ENCODE measurements around the gene FASN. TPM values are rescaled to one million over a fixed set of nuclear protein-coding genes. Genes with fewer than 3 reads are reported as not detected.

The FASN gene
- total and polyA plus RNA-seq, 2 of the 13 experiments (the other 11 are each of a cell fraction or from before 2014, with no cell fraction given): 51.7 to 101 TPM

- TF ChIP-seq ARID3A (IDR thresholded peaks at IDR 0.05; ENCODE audit: low read depth, low read length) (no peak), CHD4 (IDR thresholded peaks at IDR 0.05; ENCODE audit: borderline replicate concordance, low read length) (no peak), WIZ (CRISPR knock-in tag; IDR thresholded peaks at IDR 0.05) (no peak), NFRKB (IDR thresholded peaks at IDR 0.05) (no peak), HDAC2 (CRISPR knock-in tag; IDR thresholded peaks at IDR 0.05) (no peak), MATR3 (CRISPR knock-in tag; IDR thresholded peaks at IDR 0.05) (no peak), FOSL1 (CRISPR knock-in tag; IDR thresholded peaks at IDR 0.05; ENCODE audit: borderline replicate concordance) (no peak), SAFB2 (CRISPR knock-in tag; IDR thresholded peaks at IDR 0.05; ENCODE audit: borderline replicate concordance, low read depth) (peak; percentile 73), ZNF235 (CRISPR knock-in tag; IDR thresholded peaks at IDR 0.05; ENCODE audit: borderline replicate concordance) (0 out of 2 replicates have a peak, but pooled peaks have one; percentile 58), SNRNP70 (IDR thresholded peaks at IDR 0.05; ENCODE audit: low read depth, low read length) (no peak), ZBTB14 (CRISPR knock-in tag; IDR thresholded peaks at IDR 0.05) (peak; percentile 92), RFX1 (IDR thresholded peaks at IDR 0.05) (peak; percentile 99), ZNF441 (CRISPR knock-in tag; IDR thresholded peaks at IDR 0.05; ENCODE audit: borderline replicate concordance) (peak; percentile 64), KLF12 (CRISPR knock-in tag; IDR thresholded peaks at IDR 0.05; ENCODE audit: borderline replicate concordance) (peak; percentile 77), MBD4 (IDR thresholded peaks at IDR 0.05; ENCODE audit: borderline replicate concordance, low read length) (no peak), ZMAT5 (CRISPR knock-in tag; IDR thresholded peaks at IDR 0.05; ENCODE audit: borderline replicate concordance, low read depth) (no peak; the same call in 1 of the 2 replicates), ZKSCAN5 (CRISPR knock-in tag; IDR thresholded peaks at IDR 0.05) (no peak), CBX2 (IDR thresholded peaks at IDR 0.05; ENCODE audit: low read depth, low read length) (no peak), CBX2 (CRISPR knock-in tag; IDR thresholded peaks at IDR 0.05; ENCODE audit: low read depth) (no peak), ZNF18 (CRISPR knock-in tag; IDR thresholded peaks at IDR 0.05; ENCODE audit: insufficient replicate concordance) (no peak), ZNF839 (CRISPR knock-in tag; IDR thresholded peaks at IDR 0.05; ENCODE audit: borderline replicate concordance) (no peak), GTF3A (CRISPR knock-in tag; conservative IDR thresholded peaks at IDR 0.05) (no peak; the same call in 1 of the 2 replicates), ZBTB39 (CRISPR knock-in tag; IDR thresholded peaks at IDR 0.05) (peak; percentile 27; the same call in 1 of the 2 replicates), IKZF1 (IDR thresholded peaks at IDR 0.05) (no peak), SMC3 (IDR thresholded peaks at IDR 0.05; ENCODE audit: low read length) (no peak)
Observed at GRCh38 chr17:82098169-82098938, at the start of gene FASN (continued).

All from HepG2 (cell line).